HG03097 (cell line): Measurements from ENCODE around the gene RDX.

Experiments
- ATAC-seq: cut with Tn5 transposase; IDR thresholded peaks from one replicate; pipeline ENCODE4 v1.9.1; 2021; ENCODE audit not compliant: unreplicated experiment, low FRiP score

The RDX gene

DNA sequence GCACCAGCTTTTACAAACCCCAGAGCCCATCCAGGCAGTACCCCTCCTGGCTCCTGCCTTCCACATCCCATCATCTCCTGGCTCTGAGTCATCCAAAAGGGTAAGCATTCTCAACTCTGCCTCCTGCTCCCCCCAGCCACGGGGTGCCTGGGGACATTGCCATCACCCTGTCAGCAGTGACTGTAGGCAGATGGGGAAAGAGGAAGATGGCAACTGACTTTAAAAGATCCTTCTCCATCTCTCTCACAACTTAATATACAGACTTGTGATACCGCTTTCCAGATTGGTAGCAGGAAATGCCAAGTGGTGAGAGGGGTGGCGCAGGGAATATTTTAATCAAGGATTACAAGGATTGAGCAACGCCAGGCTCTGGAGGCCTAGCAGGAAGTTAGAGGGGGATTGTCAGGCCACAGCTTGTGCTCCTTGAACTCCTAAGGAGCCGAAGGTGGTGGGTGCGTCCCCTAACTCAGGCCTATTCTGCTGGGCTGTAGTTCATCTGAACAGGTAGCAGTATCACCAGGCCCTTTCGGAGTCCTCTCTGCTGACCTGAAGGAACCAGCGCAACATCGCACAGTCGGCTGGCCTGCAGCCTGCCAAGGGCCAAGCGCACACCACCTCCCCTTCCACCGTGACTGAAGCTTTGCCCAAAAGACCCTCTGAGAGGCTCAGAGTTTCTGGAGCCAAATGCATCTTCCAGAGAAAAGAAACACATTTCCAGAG lies 119.9 kb downstream of the RDX start:
- ATAC-seq, result no peak

DNA sequence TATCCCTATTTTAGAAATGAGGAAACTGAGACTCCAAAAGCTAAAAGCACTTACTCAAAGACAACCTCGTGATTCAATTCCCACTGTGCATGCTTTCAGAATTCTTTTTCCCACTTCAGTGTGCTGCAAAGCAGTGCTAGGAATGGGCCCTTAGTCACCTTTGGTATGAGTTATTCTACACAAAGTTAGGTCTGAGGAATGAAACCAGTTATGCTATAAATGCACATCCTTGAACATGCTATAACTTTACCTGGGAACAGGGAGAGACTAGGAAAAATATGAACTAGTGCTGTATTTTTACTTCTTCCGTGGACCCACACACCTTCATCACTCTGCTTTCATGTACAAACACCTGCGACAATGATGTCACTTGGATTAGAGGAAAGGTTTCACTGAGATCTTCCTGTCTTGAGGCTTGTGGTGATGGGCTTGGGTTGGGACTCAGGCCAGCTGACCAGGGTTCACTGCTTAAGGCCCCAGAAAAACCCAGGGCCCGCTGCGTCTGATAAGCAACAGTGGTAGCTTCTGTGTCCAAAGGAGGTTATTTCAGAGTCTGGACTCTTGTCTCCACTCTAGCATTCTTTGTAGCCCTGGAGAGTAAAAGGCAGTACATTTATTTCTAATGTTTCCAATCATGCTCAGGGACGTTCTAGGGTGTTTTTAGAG lies 121.6 kb downstream of the RDX start:
- no peak for ATAC-seq

GRCh38 chr11:110173811-110174644 lies 122.4 kb downstream of the RDX start:
- no peak for ATAC-seq

- ATAC-seq, result no peak
Measured at GRCh38 chr11:110172468-110173065, 123.8 kb downstream of the RDX start.

- no peak for ATAC-seq
Measured at GRCh38 chr11:110169738-110170137, 126.7 kb downstream of the RDX start.

GRCh38 chr11:110168033-110168803 lies 128.2 kb downstream of the RDX start:
- ATAC-seq, result no peak

DNA sequence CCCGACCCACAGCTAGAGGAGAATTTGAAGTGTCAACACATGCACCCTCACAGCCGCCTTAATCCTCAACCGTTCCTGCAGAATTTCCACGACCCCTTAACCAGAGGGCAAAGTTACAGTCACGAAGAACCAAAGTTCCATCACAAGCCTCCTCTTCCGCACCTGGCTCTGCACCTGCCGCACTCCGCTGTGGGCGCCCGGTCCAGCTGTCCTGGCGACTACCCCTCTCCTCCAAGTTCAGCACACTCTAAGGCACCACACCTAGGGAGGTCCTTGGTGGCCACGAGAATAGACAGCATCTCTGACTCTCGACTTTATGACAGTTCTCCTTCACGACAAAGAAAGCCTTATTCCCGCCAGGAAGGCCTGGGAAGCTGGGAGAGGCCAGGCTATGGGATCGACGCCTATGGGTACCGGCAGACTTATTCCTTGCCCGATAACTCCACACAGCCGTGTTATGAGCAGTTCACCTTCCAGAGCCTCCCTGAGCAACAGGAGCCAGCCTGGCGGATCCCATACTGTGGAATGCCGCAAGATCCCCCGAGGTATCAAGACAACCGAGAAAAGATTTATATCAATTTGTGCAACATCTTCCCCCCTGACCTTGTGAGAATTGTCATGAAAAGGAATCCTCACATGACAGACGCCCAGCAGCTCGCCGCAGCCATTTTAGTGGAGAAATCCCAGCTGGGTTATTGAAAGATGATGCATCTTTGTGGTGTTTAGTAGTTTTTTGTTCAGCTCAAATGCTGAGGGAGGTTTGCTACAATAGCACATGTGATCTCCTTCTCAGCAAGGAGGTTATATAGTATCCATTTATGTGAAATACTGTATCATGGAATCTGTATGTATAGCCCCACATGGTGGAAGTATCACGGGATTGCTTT lies 131.1 kb downstream of the RDX start:
- ATAC-seq, result no peak

DNA sequence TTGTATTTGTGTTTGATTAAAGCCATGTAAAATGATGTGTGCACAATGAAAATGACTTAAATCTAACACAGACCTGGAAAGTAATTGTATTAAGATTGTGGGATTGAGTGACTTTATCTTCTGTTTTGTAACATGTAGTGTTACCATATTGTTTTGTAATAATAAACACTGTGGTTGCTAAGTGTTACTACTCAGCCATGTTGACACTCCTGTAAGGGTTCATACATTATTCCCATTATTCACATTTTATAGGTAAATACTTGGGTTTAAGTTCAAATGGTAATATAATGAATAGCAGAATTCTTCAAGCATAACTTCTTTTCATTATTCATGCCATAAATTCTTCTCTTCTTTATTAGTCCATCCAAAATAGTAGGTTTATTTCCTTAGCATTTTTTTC lies 134.2 kb downstream of the RDX start:
- ATAC-seq, result no peak

- no peak for ATAC-seq
Measured at GRCh38 chr11:110161061-110161460, 135.4 kb downstream of the RDX start.

DNA sequence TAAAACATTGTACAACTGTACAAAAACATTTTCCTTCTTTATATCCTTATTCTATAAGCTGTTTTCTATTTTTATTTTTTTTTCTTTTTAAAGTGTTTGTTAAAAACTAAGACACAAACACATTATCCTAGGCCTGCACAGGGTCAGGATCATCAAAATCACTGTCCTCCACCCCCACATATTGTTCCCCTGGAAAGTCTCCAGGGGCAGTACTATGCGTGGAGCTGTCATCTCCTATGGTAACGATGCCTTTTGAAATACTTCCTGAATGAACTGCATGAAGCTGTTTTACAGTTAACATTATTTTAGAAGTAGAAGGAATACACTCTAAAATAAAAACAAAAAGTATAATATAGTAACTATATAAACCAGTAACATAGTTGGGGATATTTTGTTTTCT lies 136.0 kb downstream of the RDX start:
- no peak for ATAC-seq

- ATAC-seq, result no peak
Measured at GRCh38 chr11:110160016-110160415, 136.4 kb downstream of the RDX start.

- no peak for ATAC-seq
Measured at GRCh38 chr11:110159476-110159875, 136.9 kb downstream of the RDX start.

- no peak for ATAC-seq
Measured at GRCh38 chr11:110158317-110159200, 137.9 kb downstream of the RDX start.

GRCh38 chr11:110156503-110156902 lies 139.9 kb downstream of the RDX start:
- ATAC-seq, result no peak

DNA sequence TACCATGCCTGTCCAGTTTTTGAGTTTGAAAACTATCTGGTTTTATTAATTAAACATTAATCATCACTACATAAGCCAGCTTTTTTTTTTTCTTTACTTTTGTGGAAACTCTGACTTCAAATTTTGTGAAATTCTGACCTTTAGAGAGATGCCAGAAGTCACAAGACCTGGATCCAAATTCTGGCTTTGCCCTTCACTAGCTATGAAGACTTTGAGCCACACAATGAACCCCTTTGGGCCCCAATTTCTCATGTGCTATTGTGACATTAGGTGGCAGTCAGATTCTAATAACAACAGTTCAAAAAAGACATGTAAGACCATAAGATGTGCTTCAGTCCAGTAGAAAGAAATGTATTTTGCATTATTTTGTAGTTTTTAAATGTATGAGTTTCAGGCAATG lies 142.9 kb downstream of the RDX start:
- no peak for ATAC-seq

DNA sequence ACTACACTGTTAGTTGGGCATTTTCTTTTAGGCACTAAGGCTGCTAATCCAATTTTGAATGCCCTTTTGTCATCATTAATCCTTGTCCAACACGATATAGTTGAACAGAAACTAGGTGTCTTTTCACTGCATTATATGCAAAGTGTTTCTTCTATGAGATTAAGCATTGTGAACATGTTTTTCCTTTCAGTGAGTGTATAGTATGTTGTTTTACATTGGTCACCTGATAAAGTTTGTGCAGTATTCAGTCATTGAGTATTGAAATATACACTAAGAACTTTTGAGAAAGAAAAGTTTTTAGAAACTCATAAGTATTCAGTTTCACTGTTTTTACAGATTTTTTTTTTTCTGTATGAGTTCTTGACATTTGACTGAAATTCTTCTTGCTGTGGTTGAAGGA lies 144.2 kb downstream of the RDX start:
- no peak for ATAC-seq

DNA sequence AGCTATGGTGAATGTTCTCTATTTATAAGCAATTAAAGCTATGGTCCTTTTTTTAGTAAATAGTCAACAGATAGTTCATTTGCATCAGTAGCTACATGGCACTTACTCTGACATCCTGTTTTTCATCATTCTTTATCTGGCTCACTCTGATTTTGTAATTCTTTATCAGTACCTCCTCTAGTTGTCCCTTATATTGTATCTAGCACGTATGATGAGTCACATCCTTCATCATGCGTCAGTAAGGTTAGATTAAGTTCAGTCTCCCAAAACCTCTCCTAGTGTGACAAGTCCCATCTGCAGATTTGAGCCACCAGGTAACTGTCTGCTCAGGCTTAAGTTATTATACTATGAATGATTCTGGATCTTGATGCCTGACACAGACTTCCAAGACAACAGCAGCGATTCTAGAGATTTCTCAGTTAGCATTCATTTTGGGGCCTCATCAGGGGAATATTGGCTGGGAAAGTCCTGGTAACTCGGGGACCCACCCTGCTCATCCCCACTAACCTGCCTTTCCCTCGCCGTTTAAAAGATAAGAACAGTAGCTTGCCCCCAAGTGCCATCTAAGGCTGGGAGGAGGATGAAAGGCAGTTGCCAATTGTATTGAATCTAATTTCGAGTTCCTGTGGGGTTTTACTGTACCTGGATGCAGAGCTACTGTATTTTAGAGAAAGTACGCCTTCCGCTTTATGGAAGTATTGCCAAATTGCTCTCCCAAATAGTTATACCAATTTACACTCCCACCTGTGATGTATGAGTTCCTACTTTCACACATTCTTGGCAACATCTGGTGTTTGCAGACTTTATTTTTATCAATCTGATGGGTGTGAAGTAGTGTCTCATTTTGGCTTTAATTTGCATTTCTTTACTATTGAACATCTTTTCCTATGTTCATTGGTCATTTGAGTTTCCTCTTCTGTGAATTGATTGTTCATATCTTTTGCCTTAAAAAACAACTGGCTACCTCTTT lies 147.4 kb downstream of the RDX start:
- no peak for ATAC-seq
